HG03432 (cell line): ENCODE data around the gene OGFOD1.
"Not testable (repeated sequence)": the region's sequence is repeated elsewhere in the genome, so short reads cannot be mapped to it uniquely, and the experiment has no call there.

Experiments used
- ATAC-seq: cut with Tn5 transposase; IDR thresholded peaks from one replicate; pipeline ENCODE4 v1.9.1; 2021; ENCODE audit warnings: mild to moderate bottlenecking, moderate library complexity; ENCODE audit not compliant: unreplicated experiment

Gene OGFOD1

GRCh38 chr16:56479469-56479868 is 28.1 kb downstream of the OGFOD1 start:
- no peak for ATAC-seq

DNA sequence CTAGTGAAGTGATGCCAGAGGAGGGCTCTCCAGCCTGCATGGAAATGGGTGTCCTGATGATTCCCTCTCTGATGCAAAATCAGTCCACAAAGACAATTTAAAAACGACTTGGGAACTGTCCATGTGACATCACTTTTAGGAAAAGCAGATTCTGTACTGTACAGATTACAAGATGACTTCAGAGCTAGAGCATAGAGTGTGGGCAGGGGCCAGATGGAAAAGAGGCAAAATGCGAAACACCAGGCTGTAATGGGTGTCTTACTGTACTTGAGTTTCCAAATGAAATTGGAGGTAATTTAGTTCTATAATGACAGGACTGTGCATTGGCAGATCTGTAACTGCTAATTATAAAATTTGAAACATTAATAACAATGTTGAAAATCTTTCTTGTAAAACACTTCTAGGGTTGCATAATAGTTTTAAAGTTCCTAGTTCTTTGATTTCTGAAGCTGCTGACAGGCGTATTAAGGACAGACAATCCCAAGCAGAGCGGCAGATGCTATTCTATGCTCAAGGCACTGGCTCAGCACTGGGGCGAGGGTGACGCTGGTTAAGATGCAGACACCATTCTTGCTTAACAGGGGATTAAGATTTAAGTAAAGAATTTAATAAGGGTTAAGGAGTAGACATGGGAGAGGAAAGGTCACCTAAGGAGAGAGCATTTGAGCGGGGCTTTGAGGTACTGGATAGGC is 29.6 kb downstream of the OGFOD1 start:
- ATAC-seq = no peak

- ATAC-seq = no peak
Measured at GRCh38 chr16:56481468-56482122, 30.2 kb downstream of the OGFOD1 start.

DNA sequence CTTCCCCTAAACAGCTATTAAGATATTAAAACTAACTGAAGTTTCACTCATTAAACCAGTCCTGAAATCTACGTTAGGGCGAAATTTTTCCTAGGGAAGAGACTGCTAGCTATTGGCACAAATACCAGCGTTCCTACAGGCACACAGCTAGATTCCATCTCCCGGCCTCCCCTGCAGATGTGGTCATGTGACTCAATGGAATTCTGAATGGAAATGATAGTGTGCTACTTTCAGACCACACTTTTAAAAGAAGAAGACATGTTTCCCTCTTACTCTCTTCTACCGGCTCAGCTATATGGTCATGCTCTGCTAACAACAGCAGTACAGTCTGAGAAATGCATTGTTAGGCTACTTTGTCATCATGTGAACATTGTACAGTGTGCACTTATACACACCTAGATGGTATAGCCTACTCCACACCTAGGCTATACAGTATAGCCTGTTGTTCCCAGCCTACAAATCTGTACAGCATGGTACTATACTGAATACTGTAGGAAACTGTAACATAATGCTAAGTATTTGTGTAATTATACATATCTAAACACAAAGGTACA is 31.4 kb downstream of the OGFOD1 start:
- ATAC-seq = no peak

DNA sequence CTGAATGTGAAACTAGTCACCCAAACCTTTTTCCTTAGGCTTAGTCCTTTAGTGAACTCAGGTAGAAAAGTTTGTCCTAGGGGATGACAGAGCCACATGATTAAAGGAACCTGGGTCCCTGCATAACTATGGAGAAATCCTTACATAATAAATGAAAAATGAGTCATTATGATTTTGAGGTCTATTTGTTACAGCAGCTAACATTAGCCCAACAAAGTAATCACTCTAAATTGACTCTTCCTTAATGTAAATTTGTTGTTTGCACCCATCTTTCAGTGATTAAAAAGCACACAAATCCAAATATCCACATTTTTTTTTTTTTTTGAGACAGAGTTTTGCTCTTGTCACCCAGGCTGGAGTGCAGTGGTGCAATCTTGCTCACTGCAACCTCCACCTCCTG is 32.0 kb downstream of the OGFOD1 start:
- no peak for ATAC-seq

DNA sequence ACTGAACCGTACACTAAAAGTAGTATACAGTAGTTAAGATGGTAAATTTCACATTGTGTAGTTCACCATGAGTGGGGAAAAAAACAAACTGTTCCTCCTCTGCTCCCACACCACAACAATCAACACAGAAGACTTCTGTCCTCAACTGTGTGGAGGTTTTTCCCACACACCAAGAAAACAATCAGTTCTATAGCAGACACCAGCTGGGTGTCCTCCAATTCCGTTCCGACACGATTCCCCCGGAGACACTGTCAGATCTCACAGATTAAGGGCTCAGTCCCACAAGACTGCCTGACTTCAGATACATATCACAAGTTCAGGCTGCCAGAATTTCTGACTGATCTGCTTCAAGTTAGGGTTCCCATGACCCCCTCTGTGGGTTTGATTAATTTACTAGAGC is 36.7 kb downstream of the OGFOD1 start:
- no peak for ATAC-seq

GRCh38 chr16:56488868-56489267 is 37.5 kb downstream of the OGFOD1 start:
- not testable (repeated sequence) for ATAC-seq

DNA sequence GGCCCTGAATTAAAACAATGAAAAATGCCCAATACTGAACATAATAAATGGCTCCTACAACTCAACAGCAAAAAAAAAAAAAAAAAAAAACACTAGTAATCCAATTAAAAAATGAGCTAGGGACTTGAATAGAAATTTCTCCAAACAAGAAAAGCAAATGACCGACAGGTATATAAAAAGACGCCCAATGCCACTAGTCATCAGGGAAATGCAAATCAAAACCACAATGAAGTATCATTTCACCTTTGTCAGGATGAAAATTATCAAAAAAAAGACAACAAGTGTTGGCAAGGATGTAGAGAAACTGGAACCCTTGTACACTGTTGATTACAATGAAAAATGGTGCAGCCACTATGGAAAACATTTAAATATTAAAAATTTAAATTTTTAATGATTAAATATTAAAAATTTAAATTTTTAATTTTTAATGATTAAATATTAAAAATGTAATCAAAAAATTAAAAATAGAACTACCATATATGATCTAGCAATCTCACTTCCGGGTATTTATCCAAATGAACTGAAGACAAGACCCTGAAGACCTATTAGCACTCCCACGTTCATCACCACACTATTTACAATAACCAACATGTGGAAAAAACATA is 40.4 kb downstream of the OGFOD1 start:
- ATAC-seq = no peak

- ATAC-seq = no peak
Measured at GRCh38 chr16:56493126-56493525, 41.8 kb downstream of the OGFOD1 start.

- ATAC-seq = no peak
Measured at GRCh38 chr16:56493815-56494214, 42.5 kb downstream of the OGFOD1 start.

GRCh38 chr16:56505181-56505580 is 53.8 kb downstream of the OGFOD1 start:
- no peak for ATAC-seq

GRCh38 chr16:56506941-56507340 is 55.6 kb downstream of the OGFOD1 start:
- ATAC-seq = no peak

DNA sequence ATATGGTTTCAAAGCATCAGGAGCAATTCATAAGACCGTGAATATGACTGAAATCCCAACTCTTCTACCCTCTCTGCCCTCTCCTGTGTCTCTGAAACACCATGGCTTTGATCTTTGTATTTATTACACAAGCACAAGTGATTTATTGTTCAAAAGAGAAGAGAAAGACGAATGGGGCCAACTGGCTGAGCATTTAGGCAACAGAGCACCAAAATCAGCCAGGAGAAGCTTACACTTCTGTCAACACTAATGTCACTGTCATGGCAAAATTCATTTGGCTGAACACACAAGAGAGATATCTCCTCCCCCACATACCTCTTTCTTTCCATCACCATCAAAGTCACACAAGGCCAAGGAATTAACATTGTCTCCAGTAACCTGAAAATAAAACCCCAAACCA is 59.2 kb downstream of the OGFOD1 start:
- no peak for ATAC-seq

GRCh38 chr16:56512025-56512424 is 60.7 kb downstream of the OGFOD1 start:
- no peak for ATAC-seq

GRCh38 chr16:56513091-56513490 is 61.7 kb downstream of the OGFOD1 start:
- ATAC-seq = no peak

GRCh38 chr16:56513972-56514371 is 62.6 kb downstream of the OGFOD1 start:
- no peak for ATAC-seq

- ATAC-seq = no peak
Measured at GRCh38 chr16:56514845-56515244, 63.5 kb downstream of the OGFOD1 start.

GRCh38 chr16:56515665-56516064 is 64.3 kb downstream of the OGFOD1 start:
- no peak for ATAC-seq

DNA sequence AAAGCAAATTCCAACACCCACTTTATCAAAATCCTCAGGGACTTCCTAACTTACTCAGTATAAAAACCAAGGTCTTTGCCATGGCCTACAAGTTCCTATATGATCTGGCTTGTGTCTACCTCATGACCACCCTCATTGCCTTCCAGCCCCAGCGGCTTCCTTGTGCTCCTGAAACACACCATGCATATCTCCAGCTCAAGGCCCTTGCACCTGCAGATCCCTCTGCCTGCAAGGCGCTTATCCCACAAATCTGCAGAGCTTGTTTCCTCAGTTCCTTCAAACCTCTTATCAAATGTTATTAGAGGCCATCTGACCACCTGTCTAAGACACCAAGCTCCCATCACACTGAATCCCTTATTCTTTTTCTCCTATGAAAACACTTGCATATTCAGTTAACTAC is 65.9 kb downstream of the OGFOD1 start:
- no peak for ATAC-seq

DNA sequence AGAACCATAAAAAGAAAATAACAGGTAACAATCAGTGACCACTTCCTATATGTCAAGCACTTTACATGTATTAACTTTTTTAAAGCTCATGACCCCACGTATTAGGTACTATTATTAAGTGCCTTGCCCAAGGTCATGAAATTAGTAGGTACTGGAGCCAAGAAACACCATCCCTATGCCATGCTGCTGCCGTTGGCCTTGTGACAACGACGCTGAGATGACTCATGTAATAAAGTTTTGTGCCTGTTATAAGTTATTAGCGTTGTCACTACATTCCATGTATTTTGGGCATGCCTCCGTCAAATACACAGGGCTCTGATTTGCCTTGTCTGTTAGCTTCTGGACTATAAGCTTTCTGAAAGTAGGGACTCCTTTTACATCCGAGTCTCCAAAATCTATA is 67.1 kb downstream of the OGFOD1 start:
- no peak for ATAC-seq

DNA sequence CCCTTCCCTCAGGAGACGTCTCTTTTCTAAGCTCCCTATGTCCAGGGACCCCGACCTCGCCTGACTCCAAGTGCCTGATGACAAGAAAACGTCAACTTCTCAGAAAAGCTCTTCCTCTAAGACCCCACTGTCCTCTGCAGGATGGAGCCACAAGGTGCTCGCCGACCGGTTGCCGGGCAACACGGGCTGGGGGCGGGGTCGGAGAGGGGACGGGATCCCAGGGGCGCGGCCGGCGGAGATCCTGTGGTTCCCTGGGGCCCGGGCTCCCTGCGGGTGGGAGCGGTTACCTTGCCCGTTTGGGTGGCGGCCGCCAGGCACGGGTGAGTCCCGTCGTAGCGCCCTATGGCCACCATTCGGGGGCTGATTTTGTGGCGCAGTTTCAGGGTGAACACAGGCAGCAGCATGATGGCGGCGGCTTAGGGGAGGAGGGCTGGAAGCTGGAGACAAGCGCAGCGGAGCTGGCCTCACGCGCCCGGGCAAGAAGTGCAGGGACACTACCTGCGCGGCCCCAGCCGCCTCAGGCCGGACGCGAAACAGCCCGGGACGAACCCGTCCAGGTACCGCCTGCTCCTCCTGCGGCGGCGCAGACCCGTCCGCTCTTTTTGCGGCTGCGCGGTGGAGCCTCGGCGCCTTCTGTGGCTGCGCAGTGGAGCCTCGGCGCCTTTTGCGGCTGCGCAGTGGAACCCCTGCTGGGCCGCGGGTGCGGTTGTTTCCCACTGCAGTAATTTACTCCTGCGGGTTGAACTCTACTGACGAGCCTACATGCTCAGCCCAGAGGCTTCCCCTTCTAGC is 68.3 kb downstream of the OGFOD1 start, which contains the start of gene BBS2:
TSS of gene BBS2 (minus strand) at position 566 of the 792 bp plus-strand sequence. CDS start at position 404, 162 bp downstream.
- ATAC-seq = peak; percentile 88
